ENCODE results near the gene UBA52. TPM values are rescaled to one million over a fixed set of nuclear protein-coding genes. Genes with fewer than 3 reads are reported as not detected.
A peak's percentile ranks its signal among the peaks of the same experiment; 100 is the strongest.

UBA52 gene
- total RNA-seq, 1 experiment from 2014 or later = 1,361 TPM

- TF ChIP-seq USF2 (CRISPR knock-in tag; IDR thresholded peaks at IDR 0.05) (no peak), ZNF425 (CRISPR knock-in tag; conservative IDR thresholded peaks at IDR 0.05) (no peak), ZNF281 (CRISPR knock-in tag; IDR thresholded peaks at IDR 0.05) (no peak), CBFB (CRISPR knock-in tag; IDR thresholded peaks at IDR 0.05; ENCODE audit: low read depth) (0 out of 2 replicates have a peak, but pooled peaks have one; percentile 50), JUN (CRISPR knock-in tag; IDR thresholded peaks at IDR 0.05) (no peak), NR3C1 (CRISPR knock-in tag; conservative IDR thresholded peaks at IDR 0.05; ENCODE audit: low read depth) (no peak), E2F1 (CRISPR knock-in tag; IDR thresholded peaks at IDR 0.05) (no peak), GTF2I (CRISPR knock-in tag; conservative IDR thresholded peaks at IDR 0.05) (no peak), IRF1 (CRISPR knock-in tag; IDR thresholded peaks at IDR 0.05) (no peak), ZNF416 (CRISPR knock-in tag; IDR thresholded peaks at IDR 0.05) (0 out of 2 replicates have a peak, but pooled peaks have one; percentile 22), ZBTB21 (CRISPR knock-in tag; IDR thresholded peaks at IDR 0.05; ENCODE audit: borderline replicate concordance) (no peak), OVOL2 (CRISPR knock-in tag; IDR thresholded peaks at IDR 0.05; ENCODE audit: borderline replicate concordance) (no peak), KAT7 (CRISPR knock-in tag; IDR thresholded peaks at IDR 0.05; ENCODE audit: borderline replicate concordance) (no peak), AFF4 (CRISPR knock-in tag; IDR thresholded peaks at IDR 0.05; ENCODE audit: borderline replicate concordance) (no peak), ESRRA (CRISPR knock-in tag; IDR thresholded peaks at IDR 0.05; ENCODE audit: borderline replicate concordance) (no peak), NR2C2 (CRISPR knock-in tag; IDR thresholded peaks at IDR 0.05) (no peak), NR1H2 (CRISPR knock-in tag; IDR thresholded peaks at IDR 0.05) (no peak), ATF2 (CRISPR knock-in tag; IDR thresholded peaks at IDR 0.05; ENCODE audit: borderline replicate concordance, low read depth) (no peak), MXD4 (CRISPR knock-in tag; IDR thresholded peaks at IDR 0.05; ENCODE audit: borderline replicate concordance) (no peak), SMAD3 (CRISPR knock-in tag; IDR thresholded peaks at IDR 0.05; ENCODE audit: borderline replicate concordance) (peak; percentile 55; the same call in 1 of the 2 replicates), E2F5 (CRISPR knock-in tag; IDR thresholded peaks at IDR 0.05) (peak; percentile 71; the same call in 1 of the 2 replicates), TCF7 (CRISPR knock-in tag; IDR thresholded peaks at IDR 0.05; ENCODE audit: low read depth) (no peak), NFYB (CRISPR knock-in tag; conservative IDR thresholded peaks at IDR 0.05; ENCODE audit: low read depth) (no peak), JAZF1 (CRISPR knock-in tag; IDR thresholded peaks at IDR 0.05) (no peak), ZNF423 (CRISPR knock-in tag; IDR thresholded peaks at IDR 0.05) (peak; percentile 90)
Measured at GRCh38 chr19:18594096-18594823, 22.6 kb downstream of the UBA52 start (continued).

Data from WTC11 (cell line).